ENCODE data around the gene AGBL4.

DNA sequence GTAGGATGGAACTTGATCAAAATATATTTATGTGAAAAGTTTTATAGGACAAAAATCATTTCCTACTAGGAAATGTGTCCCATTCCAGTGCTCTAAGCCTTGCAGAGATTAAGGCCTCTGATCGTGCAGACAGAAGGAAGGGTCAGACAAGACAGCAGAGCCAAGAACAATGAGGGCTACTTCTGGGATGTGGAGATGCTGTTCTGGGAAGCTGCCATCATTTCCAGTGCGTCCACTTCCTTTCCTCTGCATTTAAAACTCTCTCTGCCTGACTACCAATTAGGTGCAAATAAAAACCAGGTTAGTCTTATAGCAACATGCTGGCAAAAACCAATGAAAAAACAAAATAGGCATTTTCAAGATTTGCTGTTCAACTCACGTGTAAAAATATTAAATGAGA is 1283.1 kb downstream of the AGBL4 start:
- TF ChIP-seq, protein P1, sequence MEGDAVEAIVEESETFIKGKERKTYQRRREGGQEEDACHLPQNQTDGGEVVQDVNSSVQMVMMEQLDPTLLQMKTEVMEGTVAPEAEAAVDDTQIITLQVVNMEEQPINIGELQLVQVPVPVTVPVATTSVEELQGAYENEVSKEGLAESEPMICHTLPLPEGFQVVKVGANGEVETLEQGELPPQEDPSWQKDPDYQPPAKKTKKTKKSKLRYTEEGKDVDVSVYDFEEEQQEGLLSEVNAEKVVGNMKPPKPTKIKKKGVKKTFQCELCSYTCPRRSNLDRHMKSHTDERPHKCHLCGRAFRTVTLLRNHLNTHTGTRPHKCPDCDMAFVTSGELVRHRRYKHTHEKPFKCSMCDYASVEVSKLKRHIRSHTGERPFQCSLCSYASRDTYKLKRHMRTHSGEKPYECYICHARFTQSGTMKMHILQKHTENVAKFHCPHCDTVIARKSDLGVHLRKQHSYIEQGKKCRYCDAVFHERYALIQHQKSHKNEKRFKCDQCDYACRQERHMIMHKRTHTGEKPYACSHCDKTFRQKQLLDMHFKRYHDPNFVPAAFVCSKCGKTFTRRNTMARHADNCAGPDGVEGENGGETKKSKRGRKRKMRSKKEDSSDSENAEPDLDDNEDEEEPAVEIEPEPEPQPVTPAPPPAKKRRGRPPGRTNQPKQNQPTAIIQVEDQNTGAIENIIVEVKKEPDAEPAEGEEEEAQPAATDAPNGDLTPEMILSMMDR (IDR thresholded peaks at IDR 0.05 in 4 of 5, conservative IDR thresholded peaks at IDR 0.05 in 1 of 5) = no peak
- no peak for TF ChIP-seq POLR2A (IDR thresholded peaks at IDR 0.05)
